SK-N-SH treated with all-trans-retinoic acid at 6 μM for 48 hours (cell line): ENCODE data around the gene EMC10.

Source experiments
- ARNTL ChIP-seq: fragments of 450-650 bp; formaldehyde crosslinking; IDR thresholded peaks from 2 replicates; pipeline ENCODE4 v1.5.0; 2020; ENCODE audit warnings: low read depth, mild to moderate bottlenecking, moderate library complexity, borderline replicate concordance
- BACH2 ChIP-seq: fragments of 250-450 bp; sonication (Bioruptor Pico); IDR thresholded peaks from 2 replicates; pipeline ENCODE4 v1.9.0; 2021; ENCODE audit warnings: mild to moderate bottlenecking, borderline replicate concordance
- CREB5 ChIP-seq: fragments of 250-450 bp; sonication (Bioruptor Pico); IDR thresholded peaks from 2 replicates; pipeline ENCODE4 v1.5.1; 2020; ENCODE audit warnings: low read depth, mild to moderate bottlenecking, moderate library complexity
- ESRRG ChIP-seq: fragments of 250-450 bp; sonication (Bioruptor Pico); IDR thresholded peaks from 2 replicates; pipeline ENCODE4 v1.6.1; 2021; ENCODE audit warnings: mild to moderate bottlenecking
- ISL1 ChIP-seq: fragments of 250-450 bp; sonication (Bioruptor Pico); IDR thresholded peaks from 2 replicates; pipeline ENCODE4 v2.1.2; 2022; ENCODE audit warnings: mild to moderate bottlenecking, moderate library complexity
- OSR1 ChIP-seq: fragments of 250-450 bp; sonication (Bioruptor Pico); IDR thresholded peaks from 2 replicates; pipeline ENCODE4 v1.8.0; 2022; ENCODE audit warnings: moderate library complexity, mild to moderate bottlenecking, inconsistent platforms
- ZFP30 ChIP-seq: fragments of 450-650 bp; formaldehyde crosslinking; IDR thresholded peaks from 2 replicates; pipeline ENCODE4 v1.5.0; 2022; ENCODE audit warnings: mild to moderate bottlenecking, moderate library complexity
- ZNF70 ChIP-seq: fragments of 450-650 bp; formaldehyde crosslinking; IDR thresholded peaks from 2 replicates; pipeline ENCODE4 v1.5.0; 2020; ENCODE audit warnings: mild to moderate bottlenecking, moderate library complexity

- TF ChIP-seq OSR1 (no peak), ZFP30 (CRISPR knock-in tag) (no peak), ARNTL (CRISPR knock-in tag) (no peak), ESRRG (CRISPR knock-in tag) (no peak), CREB5 (no peak), ZNF70 (CRISPR knock-in tag) (no peak), ISL1 (no peak), BACH2 (CRISPR knock-in tag) (no peak)
Observed at GRCh38 chr19:50458396-50459066, 17.8 kb upstream of the EMC10 start.
